Right lobe of liver (tissue), 6 donors: ENCODE measurements around the gene LZTFL1. TPM values are rescaled to one million over a fixed set of nuclear protein-coding genes. Genes with fewer than 3 reads are reported as not detected.

Experiments used
- ATAC-seq, 4 donors: fragments of 200-7000 bp; cut with Tn5 transposase; one replicate each; pipeline ENCODE4 v1.9.1; 2020; ENCODE audit warnings: mild to moderate bottlenecking in 4 of 4, moderate library complexity in 4 of 4
- DNase-seq, 3 donors: peaks; one replicate each; pipeline ENCODE4 v3.0.0-alpha.2; 2020
- H3K27ac ChIP-seq, 3 donors: fragments of 200-600 bp; one replicate each; pipeline ENCODE4 v1.8.0; 2022
- H3K27me3 ChIP-seq, 2 donors: fragments of 200-600 bp; one replicate each; pipeline ENCODE4 v1.8.0; 2022
- H3K36me3 ChIP-seq, 4 donors: fragments of 200-600 bp; sonication (generic) in 1 of 4; one replicate each; pipeline versions ENCODE4 v1.5.1 to v1.8.0; 2017 to 2022; ENCODE audit warnings: control low read depth in 1 of 4
- H3K4me1 ChIP-seq, 4 donors: fragments of 200-600 bp; sonication (generic) in 1 of 4; one replicate each; pipeline versions ENCODE4 v1.5.1 to v1.8.0; 2017 to 2022; ENCODE audit warnings: control low read depth in 1 of 4
- H3K4me3 ChIP-seq, 3 donors: fragments of 200-600 bp; one replicate each; pipeline ENCODE4 v1.8.0; 2022
- H3K9me3 ChIP-seq, 4 donors: fragments of 200-600 bp; sonication (generic) in 1 of 4; one replicate each; pipeline versions ENCODE4 v1.5.1 to v1.8.0; 2017 to 2022; ENCODE audit warnings: control low read depth in 1 of 4
- POLR2A ChIP-seq: fragments of 450-650 bp; IDR thresholded peaks from one replicate; pipeline ENCODE4 v1.6.1; 2017; ENCODE audit warnings: antibody characterized with exemption, mild to moderate bottlenecking
- WGBS: methylation state at CpG from one replicate; pipeline ENCODE4 v1.1.6; 2018; ENCODE audit warnings: low coverage, low lambda C conversion rate; ENCODE audit not compliant: insufficient coverage; ENCODE audit errors: missing lambda C conversion rate; 5-methylcytosine and 5-hydroxymethylcytosine counted together
- intact Hi-C, 2 donors: fragments of 100-400 bp; cut with DNase I; formaldehyde crosslinking; loops; one replicate each; pipeline versions ENCODE4 v1.11.2 to v1.14.1; 2022
- total RNA-seq, 6 experiments: library from RNA; depleted of rRNA in 2 of 6; stranded (reverse); fragments of >200 nt in 2 of 6; fragmentation: NEBNext Ultra II Directional in 3 of 6; extraction: Animal tissue kit (Norgen Biotek cat#: 25700) in 3 of 6; gene quantifications; one replicate each; pipeline versions ENCODE4 v1.1.0 to v1.2.4, GENCODE V29; 2016 to 2023
- TF ChIP-seq, protein P1 (sequence below), 4 donors: fragments of 200-600 bp in 3 of 4; fragments of 450-650 bp in 1 of 4; IDR thresholded peaks; one replicate each; pipeline versions ENCODE4 v1.5.1 to v1.8.0; 2016 to 2022; ENCODE audit warnings: antibody characterized with exemption in 4 of 4, mild to moderate bottlenecking in 2 of 4
- donor health status: DM: no; HTN: yes; CAD: no.
- donor health status: DM: no; HTN: no; CAD: no.
- donor health status: DM: no; HTN: no; CAD: no.
- donor health status: DM: no; HTN: yes; CAD: no.
- donor health status: DM: no; HTN: yes; CAD: no.

Gene LZTFL1
- total RNA-seq, 6 experiments from 2014 or later: 2.6 to 12.8 (median 6.0) TPM

DNA sequence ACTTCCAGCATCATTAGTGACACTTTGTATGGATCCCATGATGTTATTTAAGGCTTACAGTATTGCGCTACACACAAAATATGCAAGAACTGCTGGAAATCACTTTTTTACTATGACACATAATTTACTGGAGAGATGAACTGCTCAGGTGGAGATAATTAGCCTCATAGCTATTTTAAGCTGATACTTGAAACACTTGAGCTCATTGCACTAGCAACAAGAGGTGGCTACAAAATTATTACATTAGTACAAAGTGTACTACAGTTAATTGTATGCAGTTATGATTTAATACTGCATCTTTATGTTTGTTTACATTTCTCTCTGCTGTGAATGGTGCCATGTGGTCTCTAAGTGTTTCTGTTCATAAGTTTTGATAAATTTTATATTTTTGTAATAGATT is 6.5 kb upstream of the LZTFL1 start:
- Histone ChIP-seq H3K4me1 (no peaks in the 10 kb centered on the region), H3K27me3 (no peaks in the 10 kb centered on the region), H3K4me3 (no peak overlapping the region), H3K9me3 (no peaks in the 10 kb centered on the region), H3K27ac (no peak overlapping the region), H3K36me3 (no peaks in the 10 kb centered on the region)
- TF ChIP-seq, protein P1, sequence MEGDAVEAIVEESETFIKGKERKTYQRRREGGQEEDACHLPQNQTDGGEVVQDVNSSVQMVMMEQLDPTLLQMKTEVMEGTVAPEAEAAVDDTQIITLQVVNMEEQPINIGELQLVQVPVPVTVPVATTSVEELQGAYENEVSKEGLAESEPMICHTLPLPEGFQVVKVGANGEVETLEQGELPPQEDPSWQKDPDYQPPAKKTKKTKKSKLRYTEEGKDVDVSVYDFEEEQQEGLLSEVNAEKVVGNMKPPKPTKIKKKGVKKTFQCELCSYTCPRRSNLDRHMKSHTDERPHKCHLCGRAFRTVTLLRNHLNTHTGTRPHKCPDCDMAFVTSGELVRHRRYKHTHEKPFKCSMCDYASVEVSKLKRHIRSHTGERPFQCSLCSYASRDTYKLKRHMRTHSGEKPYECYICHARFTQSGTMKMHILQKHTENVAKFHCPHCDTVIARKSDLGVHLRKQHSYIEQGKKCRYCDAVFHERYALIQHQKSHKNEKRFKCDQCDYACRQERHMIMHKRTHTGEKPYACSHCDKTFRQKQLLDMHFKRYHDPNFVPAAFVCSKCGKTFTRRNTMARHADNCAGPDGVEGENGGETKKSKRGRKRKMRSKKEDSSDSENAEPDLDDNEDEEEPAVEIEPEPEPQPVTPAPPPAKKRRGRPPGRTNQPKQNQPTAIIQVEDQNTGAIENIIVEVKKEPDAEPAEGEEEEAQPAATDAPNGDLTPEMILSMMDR (IDR thresholded peaks at IDR 0.05): no peak
- TF ChIP-seq POLR2A: no peak
- intact Hi-C loops: no loop called here
- no peak for ATAC-seq
- DNase-seq: no peak
- 100% methylated on average over 1 of the region's 1 CpG for whole genome bisulfite sequencing

DNA sequence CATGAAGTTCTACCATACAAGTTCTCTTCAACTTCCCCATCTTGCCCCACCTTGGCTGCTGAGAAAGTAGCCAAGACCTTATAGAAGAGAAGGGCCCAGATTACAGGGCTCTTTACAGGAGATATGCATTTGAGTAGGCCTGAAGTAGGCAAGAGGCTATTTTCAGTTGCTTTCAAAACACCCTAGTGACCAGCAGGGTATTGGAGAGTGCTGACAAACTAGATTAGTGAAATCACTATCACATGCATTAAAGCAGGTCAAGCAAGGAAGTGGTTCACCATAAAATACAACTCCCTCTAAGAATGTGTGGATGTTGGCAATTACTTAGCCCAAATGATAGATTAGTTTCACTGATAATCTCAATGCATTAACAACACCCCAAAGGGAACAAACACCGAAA is 2.7 kb upstream of the LZTFL1 start:
- Histone ChIP-seq H3K4me3 (no peak overlapping the region), H3K27me3 (no peaks in the 10 kb centered on the region), H3K9me3 (no peaks in the 10 kb centered on the region), H3K27ac (no peak overlapping the region), H3K36me3 (no peaks in the 10 kb centered on the region), H3K4me1 (peaks cover 0 to 16% (median 0%) of the 10 kb centered on the region in 4 donors)
- no peak for ATAC-seq
- no peak for TF ChIP-seq POLR2A
- TF ChIP-seq, protein P1 (IDR thresholded peaks at IDR 0.05): no peak
- DNase-seq: no peak
- WGBS: 73% methylated on average over 1 of the region's 1 CpG
- intact Hi-C loops: no loop called here

GRCh38 chr3:45842851-45843625 is 1.1 kb upstream of the LZTFL1 start:
- Histone ChIP-seq H3K4me3 (no peak overlapping the region), H3K4me1 (peaks cover 0 to 19% (median 4%) of the 10 kb centered on the region in 4 donors), H3K9me3 (no peaks in the 10 kb centered on the region), H3K36me3 (no peaks in the 10 kb centered on the region), H3K27ac (no peak overlapping the region), H3K27me3 (no peaks in the 10 kb centered on the region)
- DNase-seq (no peak), ATAC-seq (no peak)
- TF ChIP-seq, protein P1 (IDR thresholded peaks at IDR 0.05): no peak
- no peak for TF ChIP-seq POLR2A
- intact Hi-C loops: no loop called here
- 84% methylated on average over 9 of the region's 9 CpGs for WGBS

DNA sequence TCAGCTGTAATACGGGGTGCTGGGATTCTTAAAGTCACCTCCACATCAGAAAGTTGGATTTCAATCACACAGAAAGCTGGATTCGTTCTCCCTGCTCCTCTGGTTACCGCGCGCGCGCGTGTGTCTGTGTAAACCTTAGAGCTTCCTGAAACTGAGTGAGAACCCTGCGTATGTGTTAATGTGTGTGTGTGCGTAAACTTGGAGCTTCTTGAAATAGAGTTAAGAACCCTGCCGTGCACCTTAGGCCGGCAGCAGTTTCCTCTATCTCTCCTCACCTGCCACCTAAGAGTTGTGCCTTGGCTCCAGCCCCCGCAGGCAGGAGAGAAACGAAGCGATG is 531 bp downstream of the LZTFL1 start:
- peaks cover 0 to 22% (median 7%) of the 10 kb centered on the region in 4 donors for H3K4me1 ChIP-seq
- no peak overlapping the region for H3K27ac ChIP-seq
- intact Hi-C loops: no loop called here
- TF ChIP-seq POLR2A: no peak
- TF ChIP-seq, protein P1 (IDR thresholded peaks at IDR 0.05): no peak
- ATAC-seq (peak; percentile 32 to 49 (median 40)), DNase-seq (peak in 1 of 3 donors; percentile 39)
- H3K4me3 ChIP-seq: peak overlapping the region; percentile 87 to 91 (median 90)
- peaks cover 0 to 2% (median 0%) of the 10 kb centered on the region in 4 donors for H3K36me3 ChIP-seq
- no peaks in the 10 kb centered on the region for H3K27me3 ChIP-seq
- H3K9me3 ChIP-seq: no peaks in the 10 kb centered on the region
- 0% methylated on average over 13 of the region's 15 CpGs for WGBS
